Osteocyte (in vitro differentiated cells): ENCODE results near the gene SP3. TPM values are rescaled to one million over a fixed set of nuclear protein-coding genes. Genes with fewer than 3 reads are reported as not detected.

Experiments
- DNase-seq: peaks from one replicate; pipeline ENCODE4 v3.0.0; 2021; ENCODE audit warnings: mixed read lengths; ENCODE audit not compliant: unreplicated experiment; ENCODE audit errors: extremely low spot score
- H3K27ac Mint-ChIP-seq: one replicate; pipeline ENCODE4 v1.8.0; 2021; ENCODE audit warnings: mild to moderate bottlenecking, mixed read lengths; ENCODE audit not compliant: unreplicated experiment
- H3K27me3 Mint-ChIP-seq: one replicate; pipeline ENCODE4 v1.8.0; 2021; ENCODE audit warnings: mixed read lengths; ENCODE audit not compliant: unreplicated experiment
- H3K36me3 Mint-ChIP-seq: one replicate; pipeline ENCODE4 v1.8.0; 2021; ENCODE audit warnings: mixed read lengths; ENCODE audit not compliant: unreplicated experiment
- H3K4me1 Mint-ChIP-seq: one replicate; pipeline ENCODE4 v1.8.0; 2021; ENCODE audit warnings: mixed read lengths; ENCODE audit not compliant: unreplicated experiment
- H3K4me3 Mint-ChIP-seq: one replicate; pipeline ENCODE4 v1.8.0; 2021; ENCODE audit warnings: mild to moderate bottlenecking, moderate library complexity, mixed read lengths; ENCODE audit not compliant: unreplicated experiment
- H3K9me3 Mint-ChIP-seq: one replicate; pipeline ENCODE4 v1.8.0; 2021; ENCODE audit warnings: mixed read lengths; ENCODE audit not compliant: unreplicated experiment
- CTCF ChIP-seq: fragments of 200-600 bp; sonication (generic); IDR thresholded peaks from 2 replicates; pipeline ENCODE4 v1.5.0; 2021; ENCODE audit warnings: antibody characterized with exemption, mild to moderate bottlenecking, moderate library complexity
- total RNA-seq: library from RNA; stranded (reverse); gene quantifications from 2 replicates; pipeline ENCODE4 v1.2.1, GENCODE V29; 2021

The SP3 gene
- total RNA-seq, 1 donor from 2014 or later, result 80.3 TPM

GRCh38 chr2:173886613-173887012 is 78.6 kb downstream of the SP3 start:
- DNase-seq, result no peak
- Mint-ChIP-seq H3K4me1 (peaks cover 3% of the 10 kb centered on the region), H3K36me3 (no peaks in the 10 kb centered on the region), H3K27ac (no peak overlapping the region), H3K27me3 (peaks cover 7% of the 10 kb centered on the region), H3K9me3 (peaks cover 13% of the 10 kb centered on the region), H3K4me3 (no peak overlapping the region)
- TF ChIP-seq CTCF, result no peak

- TF ChIP-seq CTCF, result peak; percentile 69
- Mint-ChIP-seq H3K27ac (no peak overlapping the region), H3K36me3 (no peaks in the 10 kb centered on the region), H3K4me3 (no peak overlapping the region), H3K9me3 (peaks cover 13% of the 10 kb centered on the region), H3K27me3 (peaks cover 19% of the 10 kb centered on the region), H3K4me1 (peaks cover 3% of the 10 kb centered on the region)
- DNase-seq, result no peak
Measured at GRCh38 chr2:173884025-173884802, 81.0 kb downstream of the SP3 start.

GRCh38 chr2:173881886-173882285 is 83.3 kb downstream of the SP3 start:
- H3K36me3 Mint-ChIP-seq, result no peaks in the 10 kb centered on the region
- H3K27ac Mint-ChIP-seq, result no peak overlapping the region
- TF ChIP-seq CTCF, result no peak
- no peak overlapping the region for H3K4me3 Mint-ChIP-seq
- peaks cover 3% of the 10 kb centered on the region for H3K4me1 Mint-ChIP-seq
- H3K27me3 Mint-ChIP-seq, result peaks cover 18% of the 10 kb centered on the region
- DNase-seq, result no peak
- peaks cover 5% of the 10 kb centered on the region for H3K9me3 Mint-ChIP-seq

- Mint-ChIP-seq H3K27me3 (peaks cover 18% of the 10 kb centered on the region), H3K9me3 (peaks cover 5% of the 10 kb centered on the region)
Measured at GRCh38 chr2:173881461-173881860, 83.7 kb downstream of the SP3 start.

More at GRCh38 chr2:173881461-173881860, 83.7 kb downstream of the SP3 start:
- Mint-ChIP-seq H3K4me3 (no peak overlapping the region), H3K27ac (no peak overlapping the region), H3K36me3 (no peaks in the 10 kb centered on the region), H3K4me1 (peaks cover 3% of the 10 kb centered on the region)
- DNase-seq, result no peak
- no peak for TF ChIP-seq CTCF
